ENCODE data around the gene TRIM34. TPM values are rescaled to one million over a fixed set of nuclear protein-coding genes. Genes with fewer than 3 reads are reported as not detected.

The TRIM34 gene
- total RNA-seq, 2 experiments from 2014 or later, result 10.4 to 11.8 TPM

Other genes starting within 250 kb of the TRIM34 start
- gene OR51M1, start 241.2 kb upstream of the TRIM34 start, total RNA-seq, result not detected
- not detected for gene OR51Q1, start 202.9 kb upstream of the TRIM34 start, total RNA-seq
- not detected for gene OR51I1, start 183.5 kb upstream of the TRIM34 start, total RNA-seq
- not detected for gene OR51I2, start 175.7 kb upstream of the TRIM34 start, total RNA-seq
- gene OR52D1, start 136.3 kb upstream of the TRIM34 start, total RNA-seq, result not detected
- gene UBQLN3, start 115.0 kb upstream of the TRIM34 start, total RNA-seq, result not detected
- under 1 TPM; 0.11 to 0.14 TPM for gene UBQLNL, start 108.3 kb upstream of the TRIM34 start, total RNA-seq
- not detected for gene OR52H1, start 76.5 kb upstream of the TRIM34 start, total RNA-seq
- not detected for gene OR52B6, start 44.1 kb upstream of the TRIM34 start, total RNA-seq
- gene TRIM6, start 28.4 kb upstream of the TRIM34 start, total RNA-seq, result under 1 TPM; 0.75 to 0.76 TPM
- 10 to 100 TPM; 16.4 to 17.9 TPM for gene TRIM5, start 60.1 kb downstream of the TRIM34 start, total RNA-seq
- 100 to 1,000 TPM in 1 of 2 experiments, 10 to 100 TPM in 1; 73.4 to 101 TPM for gene TRIM22, start 64.8 kb downstream of the TRIM34 start, total RNA-seq
- gene OR56B1, start 111.4 kb downstream of the TRIM34 start, total RNA-seq, result under 1 TPM; 0.14 to 0.16 TPM
- gene OR52N4, start 129.2 kb downstream of the TRIM34 start, total RNA-seq, result under 1 TPM; 0.23 to 0.70 TPM
- not detected for gene OR52N5, start 158.4 kb downstream of the TRIM34 start, total RNA-seq
- gene OR52N1, start 166.3 kb downstream of the TRIM34 start, total RNA-seq, result not detected
- gene OR52N2, start 183.9 kb downstream of the TRIM34 start, total RNA-seq, result not detected
- gene OR52E6, start 216.9 kb downstream of the TRIM34 start, total RNA-seq, result not detected
- gene OR52E8, start 232.7 kb downstream of the TRIM34 start, total RNA-seq, result not detected